ENCODE measurements around the gene COQ8A. TPM values are rescaled to one million over a fixed set of nuclear protein-coding genes. Genes with fewer than 3 reads are reported as not detected.

Gene COQ8A
- total RNA-seq, 3 donors from 2014 or later = 51.8 to 307 (median 60.6) TPM

GRCh38 chr1:227010645-227011044 is 70.6 kb downstream of the COQ8A start:
- H3K9me3 ChIP-seq = no peaks in the 10 kb centered on the region
- no peaks in the 10 kb centered on the region for H3K4me1 ChIP-seq
- H3K27me3 ChIP-seq = no peaks in the 10 kb centered on the region
- H3K36me3 ChIP-seq = no peaks in the 10 kb centered on the region
- intact Hi-C loops (cut with DNase I; ENCODE audit: low total_unique reads) = no loop called here
- DNase-seq (ENCODE audit: low spot score in 2 of 2) = no peak
- no peak overlapping the region for H3K27ac ChIP-seq
- no peak for TF ChIP-seq CTCF (IDR thresholded peaks at IDR 0.05)
- TF ChIP-seq POLR2AphosphoS5 (IDR thresholded peaks at IDR 0.05) = no peak
- TF ChIP-seq POLR2A (IDR thresholded peaks at IDR 0.05) = no peak
- H3K4me3 ChIP-seq = no peak overlapping the region

- H3K27me3 ChIP-seq = no peaks in the 10 kb centered on the region
- no peaks in the 10 kb centered on the region for H3K9me3 ChIP-seq
- intact Hi-C loops (cut with DNase I; ENCODE audit: low total_unique reads) = no loop called here
- H3K4me3 ChIP-seq = no peak overlapping the region
- no peak overlapping the region for H3K27ac ChIP-seq
- DNase-seq (ENCODE audit: low spot score in 2 of 2) = no peak
- TF ChIP-seq POLR2A (IDR thresholded peaks at IDR 0.05) (no peak), POLR2AphosphoS5 (IDR thresholded peaks at IDR 0.05) (no peak), CTCF (IDR thresholded peaks at IDR 0.05) (no peak)
- no peaks in the 10 kb centered on the region for H3K36me3 ChIP-seq
- H3K4me1 ChIP-seq = no peaks in the 10 kb centered on the region
Observed at GRCh38 chr1:227016990-227017389, 76.9 kb downstream of the COQ8A start.

GRCh38 chr1:227032396-227032795 is 92.3 kb downstream of the COQ8A start:
- TF ChIP-seq CTCF (IDR thresholded peaks at IDR 0.05) = no peak
- TF ChIP-seq POLR2A (IDR thresholded peaks at IDR 0.05) = no peak
- TF ChIP-seq POLR2AphosphoS5 (IDR thresholded peaks at IDR 0.05) = no peak
- Histone ChIP-seq H3K4me1 (no peaks in the 10 kb centered on the region), H3K36me3 (peaks cover 4% of the 10 kb centered on the region), H3K27me3 (no peaks in the 10 kb centered on the region), H3K9me3 (no peaks in the 10 kb centered on the region), H3K27ac (no peak overlapping the region), H3K4me3 (no peak overlapping the region)
- no peak for DNase-seq (ENCODE audit: low spot score in 2 of 2)
- intact Hi-C loops (cut with DNase I; ENCODE audit: low total_unique reads) = no loop called here

GRCh38 chr1:227033880-227034279 is 93.8 kb downstream of the COQ8A start:
- no peaks in the 10 kb centered on the region for H3K4me1 ChIP-seq
- H3K9me3 ChIP-seq = no peaks in the 10 kb centered on the region
- H3K27ac ChIP-seq = no peak overlapping the region
- TF ChIP-seq POLR2A (IDR thresholded peaks at IDR 0.05) = no peak
- TF ChIP-seq POLR2AphosphoS5 (IDR thresholded peaks at IDR 0.05) = no peak
- no peak for TF ChIP-seq CTCF (IDR thresholded peaks at IDR 0.05)
- intact Hi-C loops (cut with DNase I; ENCODE audit: low total_unique reads) = no loop called here
- peaks cover 4% of the 10 kb centered on the region for H3K36me3 ChIP-seq
- no peak for DNase-seq (ENCODE audit: low spot score in 2 of 2)
- H3K4me3 ChIP-seq = no peak overlapping the region
- no peaks in the 10 kb centered on the region for H3K27me3 ChIP-seq

- Histone ChIP-seq H3K4me1 (no peaks in the 10 kb centered on the region), H3K27ac (no peak overlapping the region), H3K36me3 (peaks cover 4% of the 10 kb centered on the region), H3K27me3 (no peaks in the 10 kb centered on the region), H3K4me3 (no peak overlapping the region), H3K9me3 (no peaks in the 10 kb centered on the region)
- intact Hi-C loops (cut with DNase I; ENCODE audit: low total_unique reads) = no loop called here
- no peak for DNase-seq (ENCODE audit: low spot score in 2 of 2)
- TF ChIP-seq CTCF (IDR thresholded peaks at IDR 0.05) (no peak), POLR2AphosphoS5 (IDR thresholded peaks at IDR 0.05) (no peak), POLR2A (IDR thresholded peaks at IDR 0.05) (no peak)
Observed at GRCh38 chr1:227035316-227035715, 95.2 kb downstream of the COQ8A start.
